Measurements from ENCODE around the gene ADAMTSL1.

DNA sequence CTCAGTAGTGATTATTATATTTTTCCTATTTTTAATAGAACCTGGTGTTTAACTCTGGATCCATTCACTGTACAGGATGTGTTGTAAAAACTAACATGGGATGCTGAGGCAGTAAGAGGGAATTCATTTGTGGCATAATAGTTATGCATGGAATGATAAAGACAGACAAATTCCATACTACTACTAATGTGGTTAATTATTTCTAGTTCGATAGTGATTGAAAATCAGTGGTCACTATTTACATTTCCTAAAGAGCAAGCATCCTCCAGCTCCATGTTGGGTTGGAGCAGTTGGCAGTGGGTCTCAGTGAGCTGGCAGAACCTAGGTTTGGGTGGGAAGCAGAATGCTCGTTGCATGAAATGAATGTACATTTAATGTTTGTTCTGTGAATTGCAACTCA lies 436.5 kb downstream of the ADAMTSL1 start:
- TF ChIP-seq, protein P1, sequence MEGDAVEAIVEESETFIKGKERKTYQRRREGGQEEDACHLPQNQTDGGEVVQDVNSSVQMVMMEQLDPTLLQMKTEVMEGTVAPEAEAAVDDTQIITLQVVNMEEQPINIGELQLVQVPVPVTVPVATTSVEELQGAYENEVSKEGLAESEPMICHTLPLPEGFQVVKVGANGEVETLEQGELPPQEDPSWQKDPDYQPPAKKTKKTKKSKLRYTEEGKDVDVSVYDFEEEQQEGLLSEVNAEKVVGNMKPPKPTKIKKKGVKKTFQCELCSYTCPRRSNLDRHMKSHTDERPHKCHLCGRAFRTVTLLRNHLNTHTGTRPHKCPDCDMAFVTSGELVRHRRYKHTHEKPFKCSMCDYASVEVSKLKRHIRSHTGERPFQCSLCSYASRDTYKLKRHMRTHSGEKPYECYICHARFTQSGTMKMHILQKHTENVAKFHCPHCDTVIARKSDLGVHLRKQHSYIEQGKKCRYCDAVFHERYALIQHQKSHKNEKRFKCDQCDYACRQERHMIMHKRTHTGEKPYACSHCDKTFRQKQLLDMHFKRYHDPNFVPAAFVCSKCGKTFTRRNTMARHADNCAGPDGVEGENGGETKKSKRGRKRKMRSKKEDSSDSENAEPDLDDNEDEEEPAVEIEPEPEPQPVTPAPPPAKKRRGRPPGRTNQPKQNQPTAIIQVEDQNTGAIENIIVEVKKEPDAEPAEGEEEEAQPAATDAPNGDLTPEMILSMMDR (IDR thresholded peaks at IDR 0.05): no peak
- no peak for TF ChIP-seq POLR2A (IDR thresholded peaks at IDR 0.05)

Measured in right lobe of liver (tissue), 4 donors.